ENCODE data around the gene UVSSA.

The UVSSA gene

DNA sequence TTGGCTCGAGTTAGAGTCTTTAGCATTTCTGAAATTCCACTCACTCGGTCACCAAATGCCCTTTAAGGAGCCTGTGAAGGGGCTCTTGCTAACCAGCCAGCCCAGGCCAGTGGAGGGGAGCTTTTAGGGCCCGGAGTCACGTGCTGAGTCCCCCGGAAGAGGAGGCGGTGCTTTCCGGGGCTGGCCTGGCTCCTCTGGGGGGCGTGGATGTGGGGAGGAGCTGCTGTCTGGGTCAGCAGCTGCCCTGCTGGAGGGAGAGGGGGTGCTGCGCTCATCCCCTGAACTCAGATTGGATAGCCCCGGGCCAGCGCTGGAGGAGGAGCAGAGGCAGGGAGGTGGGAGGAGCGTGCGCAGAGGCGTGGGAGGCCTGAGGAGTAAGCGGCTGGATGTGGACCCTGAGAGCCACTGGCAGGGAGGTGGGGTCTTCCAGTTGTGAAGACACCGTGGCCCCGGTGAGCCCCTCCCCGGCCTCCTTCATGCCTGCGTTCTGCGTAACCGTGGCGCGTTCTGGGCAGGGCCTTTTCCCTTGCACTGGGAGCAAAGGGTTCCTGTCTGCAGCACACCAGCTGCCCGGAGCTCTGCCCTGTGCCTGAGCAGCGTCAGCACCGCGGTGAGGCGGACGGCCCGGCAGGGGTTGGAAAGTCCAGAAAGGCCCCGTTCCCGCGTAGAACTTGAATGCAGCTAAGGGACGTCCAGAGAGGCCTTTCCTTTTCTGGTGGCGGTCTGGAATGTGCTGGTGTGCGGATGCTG, 37.6 kb upstream of the UVSSA start:
- Histone ChIP-seq H3K4me2 (ENCODE audit: low read depth, low read length) (no peak overlapping the region), H3K4me1 (ENCODE audit: low read length) (no peaks in the 10 kb centered on the region), H3F3A (ENCODE audit: insufficient read depth, low read length) (no peaks in the 10 kb centered on the region), H2AFZ (ENCODE audit: low read length) (no peak overlapping the region), H3K27me3 (replicated peaks; ENCODE audit: insufficient read depth, low read length) (no peaks in the 10 kb centered on the region), H3K4me3 (ENCODE audit: low read length) (no peak overlapping the region), H3K27ac (ENCODE audit: low read length) (no peak overlapping the region), H3K9me2 (replicated peaks; ENCODE audit: insufficient read depth, low read length) (no peaks in the 10 kb centered on the region), H3K79me2 (ENCODE audit: low read length) (peaks cover 83% of the 10 kb centered on the region), H3K9me3 (replicated peaks; ENCODE audit: insufficient read depth, low read length) (no peaks in the 10 kb centered on the region), H4K20me1 (ENCODE audit: insufficient read depth, low read length) (no peaks in the 10 kb centered on the region), H3K36me3 (replicated peaks; ENCODE audit: insufficient read depth, low read length) (peaks cover 24% of the 10 kb centered on the region), H3K9ac (ENCODE audit: low read length) (no peak overlapping the region)
- TF ChIP-seq, protein P1, sequence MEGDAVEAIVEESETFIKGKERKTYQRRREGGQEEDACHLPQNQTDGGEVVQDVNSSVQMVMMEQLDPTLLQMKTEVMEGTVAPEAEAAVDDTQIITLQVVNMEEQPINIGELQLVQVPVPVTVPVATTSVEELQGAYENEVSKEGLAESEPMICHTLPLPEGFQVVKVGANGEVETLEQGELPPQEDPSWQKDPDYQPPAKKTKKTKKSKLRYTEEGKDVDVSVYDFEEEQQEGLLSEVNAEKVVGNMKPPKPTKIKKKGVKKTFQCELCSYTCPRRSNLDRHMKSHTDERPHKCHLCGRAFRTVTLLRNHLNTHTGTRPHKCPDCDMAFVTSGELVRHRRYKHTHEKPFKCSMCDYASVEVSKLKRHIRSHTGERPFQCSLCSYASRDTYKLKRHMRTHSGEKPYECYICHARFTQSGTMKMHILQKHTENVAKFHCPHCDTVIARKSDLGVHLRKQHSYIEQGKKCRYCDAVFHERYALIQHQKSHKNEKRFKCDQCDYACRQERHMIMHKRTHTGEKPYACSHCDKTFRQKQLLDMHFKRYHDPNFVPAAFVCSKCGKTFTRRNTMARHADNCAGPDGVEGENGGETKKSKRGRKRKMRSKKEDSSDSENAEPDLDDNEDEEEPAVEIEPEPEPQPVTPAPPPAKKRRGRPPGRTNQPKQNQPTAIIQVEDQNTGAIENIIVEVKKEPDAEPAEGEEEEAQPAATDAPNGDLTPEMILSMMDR (IDR thresholded peaks at IDR 0.05; ENCODE audit: low read length), result no peak
- TF ChIP-seq EZH2 (optimal IDR thresholded peaks at IDR 0.05; ENCODE audit: low read depth, low read length) (no peak), EZH2phosphoT487 (IDR thresholded peaks at IDR 0.05; ENCODE audit: low read length) (no peak)
- DNase-seq, result no peak

DNA sequence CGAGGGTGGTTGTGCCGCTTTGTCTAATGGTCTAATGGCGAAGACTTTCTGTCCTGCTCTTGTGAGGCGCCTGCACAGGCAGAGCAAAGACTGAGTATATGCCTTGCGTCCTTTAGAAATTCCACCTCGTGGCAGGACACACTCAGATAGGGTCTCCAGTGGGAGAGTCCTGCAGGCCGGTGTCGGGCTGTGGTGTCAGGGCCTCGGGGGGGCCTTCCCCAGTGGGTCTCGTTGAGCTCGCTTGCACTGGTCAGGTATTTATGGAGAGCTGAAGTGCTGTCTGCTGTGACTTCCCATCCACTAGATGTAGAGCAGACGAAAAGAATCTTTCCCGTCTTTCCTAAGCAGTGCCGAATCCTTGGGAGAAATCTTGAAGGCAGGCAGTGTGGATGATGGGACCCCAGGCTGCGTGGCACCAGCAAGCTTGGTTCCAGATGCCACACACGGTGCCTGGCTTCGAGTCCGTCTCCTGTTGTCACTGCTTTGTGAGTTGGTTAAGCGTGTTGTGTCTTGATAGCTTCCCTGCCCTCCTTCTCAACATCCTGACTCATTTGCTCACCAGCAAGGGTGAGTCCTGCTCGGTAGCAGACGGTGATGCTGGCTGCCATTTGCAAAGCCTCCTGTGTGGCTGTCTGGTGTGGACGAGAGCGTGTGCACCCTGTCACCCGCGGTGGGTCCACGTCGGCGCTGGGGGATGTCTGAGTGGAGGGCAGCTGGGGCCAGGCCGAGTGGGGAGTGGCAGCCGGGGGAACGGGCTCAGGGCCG, 36.8 kb upstream of the UVSSA start:
- Histone ChIP-seq H3F3A (ENCODE audit: insufficient read depth, low read length) (no peaks in the 10 kb centered on the region), H3K27ac (ENCODE audit: low read length) (no peak overlapping the region), H4K20me1 (ENCODE audit: insufficient read depth, low read length) (no peaks in the 10 kb centered on the region), H3K4me2 (ENCODE audit: low read depth, low read length) (no peak overlapping the region), H3K79me2 (ENCODE audit: low read length) (peaks cover 78% of the 10 kb centered on the region), H3K9me2 (replicated peaks; ENCODE audit: insufficient read depth, low read length) (no peaks in the 10 kb centered on the region), H3K36me3 (replicated peaks; ENCODE audit: insufficient read depth, low read length) (peaks cover 32% of the 10 kb centered on the region), H3K4me3 (ENCODE audit: low read length) (no peak overlapping the region), H2AFZ (ENCODE audit: low read length) (no peak overlapping the region), H3K9me3 (replicated peaks; ENCODE audit: insufficient read depth, low read length) (no peaks in the 10 kb centered on the region), H3K9ac (ENCODE audit: low read length) (no peak overlapping the region), H3K27me3 (replicated peaks; ENCODE audit: insufficient read depth, low read length) (no peaks in the 10 kb centered on the region), H3K4me1 (ENCODE audit: low read length) (no peaks in the 10 kb centered on the region)
- DNase-seq, result no peak
- TF ChIP-seq EZH2 (optimal IDR thresholded peaks at IDR 0.05; ENCODE audit: low read depth, low read length), result no peak
- TF ChIP-seq, protein P1 (IDR thresholded peaks at IDR 0.05; ENCODE audit: low read length), result no peak
- no peak for TF ChIP-seq EZH2phosphoT487 (IDR thresholded peaks at IDR 0.05; ENCODE audit: low read length)

DNA sequence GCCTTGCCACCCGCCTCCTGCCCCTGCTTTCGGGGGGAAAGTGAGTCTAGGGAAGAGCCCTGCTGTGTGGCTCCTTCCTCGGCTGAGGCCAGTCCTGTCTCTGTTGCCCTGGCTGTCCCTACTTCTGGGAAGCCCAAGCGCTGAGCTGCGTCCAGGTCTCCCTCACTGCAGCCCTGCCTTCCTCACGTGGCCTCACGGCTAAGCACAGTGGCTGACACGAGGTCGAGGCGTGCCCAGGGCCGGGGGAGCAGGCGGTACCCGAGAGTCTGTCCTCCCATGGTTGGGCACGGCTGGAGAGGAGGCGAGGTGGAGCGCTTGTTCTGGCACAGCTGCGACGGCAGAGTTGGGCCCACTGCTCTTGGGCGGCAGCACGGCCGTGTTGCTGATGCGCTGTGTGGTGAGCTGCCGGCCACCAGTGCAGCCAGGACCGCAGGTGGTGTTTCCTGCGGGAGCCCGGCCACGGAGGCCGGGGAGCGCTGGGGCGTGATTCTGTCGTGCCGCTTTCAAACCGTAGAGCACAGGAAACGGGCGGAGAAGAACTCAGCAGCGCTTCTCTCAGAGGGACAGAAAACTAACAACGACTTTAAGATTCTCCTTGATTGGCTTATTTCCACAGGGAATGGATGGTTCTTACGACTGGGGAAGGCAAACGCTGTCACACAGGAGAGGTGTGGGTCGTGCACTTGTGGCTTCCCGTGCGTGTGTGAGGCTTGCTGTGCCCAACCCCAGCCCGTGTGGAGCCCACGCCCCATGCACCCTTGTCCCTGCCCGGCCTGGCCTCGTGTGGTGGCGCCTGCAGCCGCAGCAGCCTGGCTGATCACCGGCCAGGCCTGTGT, 36.0 kb upstream of the UVSSA start:
- no peak overlapping the region for H3K4me3 ChIP-seq (ENCODE audit: low read length)
- DNase-seq, result no peak
- H3K9ac ChIP-seq (ENCODE audit: low read length), result no peak overlapping the region
- H3K79me2 ChIP-seq (ENCODE audit: low read length), result peaks cover 70% of the 10 kb centered on the region
- H4K20me1 ChIP-seq (ENCODE audit: insufficient read depth, low read length), result no peaks in the 10 kb centered on the region
- H3K27ac ChIP-seq (ENCODE audit: low read length), result no peak overlapping the region
- no peaks in the 10 kb centered on the region for H3K9me2 ChIP-seq (replicated peaks; ENCODE audit: insufficient read depth, low read length)
- no peaks in the 10 kb centered on the region for H3K4me1 ChIP-seq (ENCODE audit: low read length)
- H3K27me3 ChIP-seq (replicated peaks; ENCODE audit: insufficient read depth, low read length), result no peaks in the 10 kb centered on the region
- H2AFZ ChIP-seq (ENCODE audit: low read length), result no peak overlapping the region
- no peaks in the 10 kb centered on the region for H3K9me3 ChIP-seq (replicated peaks; ENCODE audit: insufficient read depth, low read length)
- no peak overlapping the region for H3K4me2 ChIP-seq (ENCODE audit: low read depth, low read length)
- peaks cover 33% of the 10 kb centered on the region for H3K36me3 ChIP-seq (replicated peaks; ENCODE audit: insufficient read depth, low read length)
- TF ChIP-seq, protein P1 (IDR thresholded peaks at IDR 0.05; ENCODE audit: low read length), result no peak
- no peak for TF ChIP-seq EZH2phosphoT487 (IDR thresholded peaks at IDR 0.05; ENCODE audit: low read length)
- TF ChIP-seq EZH2 (optimal IDR thresholded peaks at IDR 0.05; ENCODE audit: low read depth, low read length), result no peak
- H3F3A ChIP-seq (ENCODE audit: insufficient read depth, low read length), result no peaks in the 10 kb centered on the region

All from MM.1S (cell line).